K562 (cell line): ENCODE measurements around the gene ZKSCAN3. TPM values are rescaled to one million over a fixed set of nuclear protein-coding genes. Genes with fewer than 3 reads are reported as not detected.
A peak's percentile ranks its signal among the peaks of the same experiment; 100 is the strongest.

Experiments
- CBX1 ChIP-seq: sonication (generic); IDR thresholded peaks from 2 replicates; pipeline ENCODE4 v1.6.1; 2016; ENCODE audit warnings: antibody characterized with exemption, low read depth, mild to moderate bottlenecking
- CEBPG ChIP-seq, 3 experiments: fragments of 200-800 bp in 1 of 3; sonication (Bioruptor generic) in 1 of 3; sonication (generic) in 1 of 3; formaldehyde crosslinking in 1 of 3; IDR thresholded peaks in 2 of 3; conservative IDR thresholded peaks in 1 of 3; 2 replicates each; pipeline versions ENCODE4 v1.6.1 to v1.8.0; 2016 to 2022; ENCODE audit warnings: missing compliant biosample characterization in 2 of 3, missing genetic modification characterization in 2 of 3, mild to moderate bottlenecking in 1 of 3, missing genetic modification reagents in 1 of 3
- EZH2 ChIP-seq: IDR thresholded peaks from 2 replicates; pipeline ENCODE4 v1.6.1; 2012; ENCODE audit warnings: low read depth, mild to moderate bottlenecking, inconsistent platforms, low read length, borderline replicate concordance
- FIP1L1 ChIP-seq: fragments of 200-400 bp; formaldehyde crosslinking; IDR thresholded peaks from 2 replicates; pipeline ENCODE4 v1.6.1; 2018; ENCODE audit warnings: mild to moderate bottlenecking, low read depth, low read length; ENCODE audit not compliant: poor library complexity, severe bottlenecking
- GTF2A2 ChIP-seq: IDR thresholded peaks from 2 replicates; pipeline ENCODE4 v1.6.1; 2016; ENCODE audit warnings: mild to moderate bottlenecking, missing genetic modification characterization, missing compliant biosample characterization
- HINFP ChIP-seq: fragments of 450-650 bp; conservative IDR thresholded peaks from 2 replicates; pipeline ENCODE4 v1.6.1; 2016; ENCODE audit warnings: missing genetic modification characterization, low read depth, mild to moderate bottlenecking, control low read depth, missing compliant biosample characterization
- RBBP5 ChIP-seq: fragments of 200-600 bp; sonication (generic); IDR thresholded peaks from 2 replicates; pipeline ENCODE4 v1.6.1; 2012; ENCODE audit warnings: borderline replicate concordance, mild to moderate bottlenecking, low read length, control low read depth, inconsistent platforms; ENCODE audit not compliant: insufficient read depth, poor library complexity, severe bottlenecking
- RHOXF2B ChIP-seq: fragments of 250-450 bp; sonication (Bioruptor Pico); conservative IDR thresholded peaks from 2 replicates; pipeline ENCODE4 v1.5.1; 2021
- SIRT6 ChIP-seq: IDR thresholded peaks from one replicate; pipeline ENCODE4 v1.6.1; 2012; ENCODE audit warnings: low read depth, mild to moderate bottlenecking, control low read depth, inconsistent platforms, low read length, moderate library complexity
- SMARCC2 ChIP-seq: fragments of 450-650 bp; IDR thresholded peaks from 2 replicates; pipeline ENCODE4 v1.6.1; 2017; ENCODE audit warnings: antibody characterized with exemption, moderate library complexity, mild to moderate bottlenecking, low read depth
- TAF7 ChIP-seq: fragments of 450-650 bp; IDR thresholded peaks from 2 replicates; pipeline ENCODE4 v1.6.1; 2016; ENCODE audit warnings: missing genetic modification characterization, missing compliant biosample characterization
- TCFL5 ChIP-seq: fragments of 250-450 bp; sonication (Bioruptor Pico); conservative IDR thresholded peaks from 2 replicates; pipeline ENCODE4 v1.6.1; 2021; ENCODE audit warnings: mild to moderate bottlenecking, moderate library complexity, matching md5 sums
- ZBTB49 ChIP-seq: sonication (generic); formaldehyde crosslinking; IDR thresholded peaks from 2 replicates; pipeline ENCODE4 v1.8.0; 2022; ENCODE audit warnings: missing genetic modification reagents, mild to moderate bottlenecking, borderline replicate concordance
- ZBTB8A ChIP-seq: fragments of 450-650 bp; IDR thresholded peaks from 2 replicates; pipeline ENCODE4 v1.6.1; 2018; ENCODE audit warnings: mild to moderate bottlenecking, moderate library complexity; ENCODE audit not compliant: partially characterized antibody
- ZNF232 ChIP-seq: sonication (generic); formaldehyde crosslinking; IDR thresholded peaks from 2 replicates; pipeline ENCODE4 v1.8.0; 2022; ENCODE audit warnings: mild to moderate bottlenecking, missing genetic modification reagents
- ZNF586 ChIP-seq: fragments of 450-650 bp; formaldehyde crosslinking; conservative IDR thresholded peaks from 2 replicates; pipeline ENCODE4 v1.4.0; 2020; ENCODE audit warnings: mild to moderate bottlenecking, moderate library complexity
- polyA plus RNA-seq, 8 experiments: library from polyadenylated mRNA; depleted of rRNA in 4 of 8; stranded (reverse) in 5 of 8; unstranded in 3 of 8; fragments of >200 nt; fragmentation: Nextera tagmentation in 2 of 8; fragmentation: Illumina TruSeq in 1 of 8; extraction: Ambion mirVana in 2 of 8; extraction: Trizol in 1 of 8; gene quantifications; 2 replicates each; pipeline versions ENCODE4 v1.2.1 to v1.2.3, GENCODE V29; 2011 to 2014; ENCODE audit warnings: inconsistent platforms in 1 of 8, missing spikeins in 1 of 8
- total RNA-seq, 7 experiments: library from RNA; depleted of rRNA in 6 of 7; stranded (reverse); fragments of >200 nt in 6 of 7; fragmentation: Illumina TruSeq in 2 of 7; extraction: Trizol in 2 of 7; gene quantifications; 2 replicates each; pipeline versions ENCODE4 v1.2.1 to v1.2.3, GENCODE V29; 2011 to 2021; ENCODE audit warnings: low replicate concordance in 1 of 7
- TF ChIP-seq, protein P1 (sequence below): fragments of 250-450 bp; sonication (Bioruptor Pico); IDR thresholded peaks from 2 replicates; pipeline ENCODE4 v1.8.0; 2022; ENCODE audit warnings: moderate library complexity, mild to moderate bottlenecking, inconsistent platforms

ZKSCAN3 gene
- total and polyA plus RNA-seq, 9 of the 15 experiments (the other 6 are each of a cell fraction or from before 2014, with no cell fraction given), result 3.0 to 12.4 (median 10.2) TPM

DNA sequence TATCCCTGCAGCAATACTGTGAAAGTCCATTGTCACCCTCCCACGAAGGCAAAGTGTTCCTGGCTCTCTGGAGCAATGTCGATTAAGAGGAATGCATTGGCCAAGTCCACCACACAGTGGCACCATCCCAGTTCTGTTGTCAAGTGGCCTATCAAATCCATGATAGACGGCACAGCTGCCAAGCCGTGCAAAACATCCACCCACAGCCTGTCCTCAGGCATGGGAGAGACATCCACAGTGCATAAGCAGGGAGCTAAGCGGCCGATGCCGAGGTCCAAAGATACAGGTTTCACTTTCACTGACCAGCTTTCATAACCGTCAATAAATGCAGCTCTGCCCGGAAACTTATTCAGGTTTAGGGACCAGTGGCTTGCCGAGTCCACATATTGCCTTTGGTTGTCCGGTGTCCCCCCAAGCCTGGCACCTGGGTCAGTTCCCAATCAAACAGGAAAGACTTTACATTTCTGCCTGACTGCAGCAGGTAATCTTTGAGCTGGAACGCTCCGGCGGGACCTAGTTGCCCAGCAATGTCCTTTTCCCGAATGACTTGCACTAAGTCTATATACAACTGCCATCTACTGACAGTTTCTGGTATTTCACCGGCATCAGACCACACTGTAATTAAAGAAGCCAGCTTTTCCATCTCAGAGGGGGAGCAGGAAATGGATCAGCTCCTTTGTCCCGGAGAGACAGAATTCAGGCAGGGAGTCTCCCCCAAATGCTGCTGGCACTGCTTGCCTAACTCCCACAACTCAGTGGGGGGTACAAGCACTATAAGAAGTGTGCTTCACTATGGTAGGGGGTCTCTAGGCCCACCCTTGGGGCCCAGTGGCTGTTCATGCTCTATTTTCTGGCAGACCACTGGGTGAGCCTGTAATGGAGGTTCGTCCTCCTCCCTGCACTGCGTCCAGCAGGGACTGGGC is 6.3 kb downstream of the ZKSCAN3 start (continued):
- TF ChIP-seq SMARCC2 (peak; percentile 42; the same call in 1 of the 2 replicates), HINFP (no peak), EZH2 (no peak), RBBP5 (peak; percentile 84), GTF2A2 (tag) (no peak), SIRT6 (no peak), ZBTB49 (CRISPR knock-in tag) (no peak), ZBTB8A (no peak), ZNF586 (CRISPR knock-in tag) (no peak), FIP1L1 (no peak), TAF7 (tag) (0 out of 2 replicates have a peak, but pooled peaks have one; percentile 32), ZNF232 (no peak), TCFL5 (CRISPR knock-in tag) (no peak), RHOXF2B (no peak), CBX1 (no peak), CEBPG (CRISPR knock-in tag; IDR thresholded peaks at IDR 0.05) (peak; percentile 29), CEBPG (tag; conservative IDR thresholded peaks at IDR 0.05 in 1 of 2, IDR thresholded peaks at IDR 0.05 in 1 of 2) (peak in 1 of 2 experiments; percentile 44; a peak in 1 of 4 replicates)
- TF ChIP-seq, protein P1, sequence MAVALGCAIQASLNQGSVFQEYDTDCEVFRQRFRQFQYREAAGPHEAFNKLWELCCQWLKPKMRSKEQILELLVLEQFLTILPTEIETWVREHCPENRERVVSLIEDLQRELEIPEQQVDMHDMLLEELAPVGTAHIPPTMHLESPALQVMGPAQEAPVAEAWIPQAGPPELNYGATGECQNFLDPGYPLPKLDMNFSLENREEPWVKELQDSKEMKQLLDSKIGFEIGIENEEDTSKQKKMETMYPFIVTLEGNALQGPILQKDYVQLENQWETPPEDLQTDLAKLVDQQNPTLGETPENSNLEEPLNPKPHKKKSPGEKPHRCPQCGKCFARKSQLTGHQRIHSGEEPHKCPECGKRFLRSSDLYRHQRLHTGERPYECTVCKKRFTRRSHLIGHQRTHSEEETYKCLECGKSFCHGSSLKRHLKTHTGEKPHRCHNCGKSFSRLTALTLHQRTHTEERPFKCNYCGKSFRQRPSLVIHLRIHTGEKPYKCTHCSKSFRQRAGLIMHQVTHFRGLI (CRISPR knock-in tag), result no peak
